KG1 (cell line): ENCODE results near the gene BCL2.

Experiments
- DNase-seq: peaks from one replicate; lab custom pipeline; 2025; lab: John Stamatoyannopoulos, UW

BCL2 gene

GRCh38 chr18:63155910-63156773 is 163.4 kb downstream of the BCL2 start:
- no peak for DNase-seq

GRCh38 chr18:63155169-63155852 is 164.3 kb downstream of the BCL2 start:
- DNase-seq, result no peak

- no peak for DNase-seq
These were observed 165.0 kb downstream of the BCL2 start for GRCh38 chr18:63154350-63155152.

- no peak for DNase-seq
These were observed 166.8 kb downstream of the BCL2 start for GRCh38 chr18:63152791-63153190.

GRCh38 chr18:63152096-63152495 is 167.5 kb downstream of the BCL2 start:
- DNase-seq, result no peak

- DNase-seq, result no peak
These were observed 168.0 kb downstream of the BCL2 start for GRCh38 chr18:63151539-63151938.

- DNase-seq, result no peak
These were observed 168.6 kb downstream of the BCL2 start for GRCh38 chr18:63150942-63151421.

- no peak for DNase-seq
These were observed 169.2 kb downstream of the BCL2 start for GRCh38 chr18:63150326-63150725.

- no peak for DNase-seq
These were observed 170.3 kb downstream of the BCL2 start for GRCh38 chr18:63149302-63149587.

- DNase-seq, result no peak
These were observed 170.9 kb downstream of the BCL2 start for GRCh38 chr18:63148449-63149301.

GRCh38 chr18:63147973-63148372 is 171.6 kb downstream of the BCL2 start:
- no peak for DNase-seq

- DNase-seq, result no peak
These were observed 172.7 kb downstream of the BCL2 start for GRCh38 chr18:63146828-63147409.

- DNase-seq, result no peak
These were observed 173.6 kb downstream of the BCL2 start for GRCh38 chr18:63145851-63146555.

- no peak for DNase-seq
These were observed 174.3 kb downstream of the BCL2 start for GRCh38 chr18:63145166-63145850.

- DNase-seq, result no peak
These were observed 174.8 kb downstream of the BCL2 start for GRCh38 chr18:63144748-63145147.

GRCh38 chr18:63143330-63143771 is 176.2 kb downstream of the BCL2 start:
- DNase-seq, result no peak

GRCh38 chr18:63142594-63143225 is 176.9 kb downstream of the BCL2 start:
- no peak for DNase-seq

- DNase-seq, result no peak
These were observed 177.8 kb downstream of the BCL2 start for GRCh38 chr18:63141778-63142176.

GRCh38 chr18:63140997-63141777 is 178.4 kb downstream of the BCL2 start:
- DNase-seq, result no peak
